GM19468 (cell line): Measurements from ENCODE around the gene UBFD1.
"Not testable (repeated sequence)": the region's sequence is repeated elsewhere in the genome, so short reads cannot be mapped to it uniquely, and the experiment has no call there.

Experiments
- ATAC-seq: cut with Tn5 transposase; IDR thresholded peaks from one replicate; pipeline ENCODE4 v1.9.1; 2021; ENCODE audit warnings: mild to moderate bottlenecking, moderate library complexity, moderate number of reproducible peaks; ENCODE audit not compliant: unreplicated experiment; ENCODE audit errors: extremely low read depth

Gene UBFD1

DNA sequence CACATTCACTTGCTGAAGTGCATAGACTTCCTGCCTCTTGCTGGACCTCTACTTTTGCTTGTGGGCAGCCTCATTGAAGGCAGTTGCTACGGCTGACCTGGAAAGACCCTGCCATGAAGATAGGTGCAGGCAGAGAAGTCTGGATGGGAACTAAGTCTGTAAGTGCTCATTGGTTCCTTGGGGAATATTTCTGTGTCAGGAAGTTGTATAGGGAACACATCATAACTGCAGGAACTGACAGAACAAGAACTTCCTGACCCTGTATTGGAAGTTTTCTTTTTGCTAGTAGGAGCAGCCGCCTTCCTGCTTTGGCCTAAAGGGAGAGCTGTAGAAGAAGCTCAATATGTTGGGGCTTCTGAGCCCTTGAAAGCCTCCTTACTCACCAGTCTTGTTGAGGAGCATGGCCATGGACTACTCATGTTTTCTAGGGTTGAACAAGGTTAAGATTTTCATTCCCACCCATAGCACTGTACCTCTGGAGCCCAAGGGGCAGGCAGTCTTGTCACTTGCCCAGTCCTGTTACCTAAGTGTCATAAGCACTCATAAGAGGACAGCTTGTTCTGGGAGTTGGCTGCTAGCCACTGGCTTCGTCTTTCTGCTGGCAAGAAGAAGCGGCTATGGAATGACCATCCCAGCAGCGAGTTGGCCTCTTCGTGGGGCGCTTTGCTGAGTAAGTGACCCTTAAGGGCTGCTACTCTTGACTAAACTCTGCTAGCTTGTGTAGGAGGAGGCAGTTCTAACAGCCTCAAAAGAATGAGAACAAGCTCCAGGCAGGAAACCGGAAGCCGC lies 7.2 kb downstream of the UBFD1 start:
- ATAC-seq, result no peak

DNA sequence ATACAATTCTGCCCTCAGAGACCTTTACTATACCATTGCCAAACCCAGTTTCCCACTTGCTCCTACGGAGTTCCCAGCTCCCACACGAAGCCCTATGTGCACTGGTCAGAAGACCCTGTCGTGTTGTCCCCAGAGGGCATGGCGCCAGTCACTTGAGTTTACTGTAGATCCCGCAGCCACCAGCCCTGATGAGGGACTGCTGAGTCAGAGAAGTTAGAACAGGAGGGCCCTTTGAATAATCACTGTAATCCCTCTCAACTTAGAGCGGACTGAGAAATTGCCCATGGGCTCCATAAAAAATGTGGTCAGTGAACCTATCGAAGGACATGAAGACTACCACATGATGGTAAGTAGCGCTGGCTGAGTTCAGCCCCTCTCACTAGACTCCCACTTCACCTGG lies 9.2 kb downstream of the UBFD1 start:
- ATAC-seq, result no peak

DNA sequence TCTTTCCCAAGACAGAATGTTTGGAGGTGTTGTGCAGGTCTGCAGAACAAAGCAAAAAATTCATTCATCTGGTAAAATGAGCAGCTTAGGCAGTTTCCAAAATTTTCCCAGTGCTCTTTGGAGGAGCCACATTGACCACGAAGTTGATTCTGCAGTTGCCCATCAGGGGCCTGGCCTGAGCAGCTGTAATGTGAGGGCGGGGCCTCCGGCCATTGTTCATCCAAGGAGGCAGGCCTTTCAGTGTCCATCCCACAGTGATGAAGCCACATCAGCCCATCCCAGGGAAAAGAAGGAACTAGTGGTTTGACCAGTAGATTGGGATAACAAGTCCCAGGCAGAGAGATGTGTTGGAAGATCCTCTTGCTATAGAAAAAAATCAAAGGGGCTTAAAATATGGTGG lies 10.1 kb downstream of the UBFD1 start:
- ATAC-seq, result no peak

GRCh38 chr16:23570992-23571632 lies 13.6 kb downstream of the UBFD1 start:
- no peak for ATAC-seq

DNA sequence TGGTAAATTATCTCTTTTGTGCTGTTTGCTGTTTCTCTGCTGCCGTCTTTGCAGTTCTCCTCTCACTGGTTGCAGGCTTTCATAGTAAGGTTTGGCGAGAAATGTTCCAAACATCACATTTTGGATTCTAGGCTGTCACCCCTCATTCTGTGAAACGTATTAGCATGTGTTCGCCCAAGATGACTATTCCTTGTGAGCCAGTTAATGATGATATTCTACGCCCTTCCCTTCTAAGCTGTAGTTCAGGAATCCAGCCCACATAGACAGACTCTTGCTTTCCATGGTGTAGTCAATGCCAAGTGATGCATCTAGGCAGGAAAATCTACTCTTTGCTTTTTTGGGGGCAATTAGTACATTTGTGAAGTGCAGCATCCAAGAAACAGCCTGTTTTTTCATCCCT lies 14.4 kb downstream of the UBFD1 start:
- ATAC-seq, result no peak

GRCh38 chr16:23572394-23572793 lies 14.9 kb downstream of the UBFD1 start:
- no peak for ATAC-seq

- no peak for ATAC-seq
Measured at GRCh38 chr16:23573817-23574216, 16.3 kb downstream of the UBFD1 start.

GRCh38 chr16:23575834-23576233 lies 18.3 kb downstream of the UBFD1 start:
- ATAC-seq, result no peak

DNA sequence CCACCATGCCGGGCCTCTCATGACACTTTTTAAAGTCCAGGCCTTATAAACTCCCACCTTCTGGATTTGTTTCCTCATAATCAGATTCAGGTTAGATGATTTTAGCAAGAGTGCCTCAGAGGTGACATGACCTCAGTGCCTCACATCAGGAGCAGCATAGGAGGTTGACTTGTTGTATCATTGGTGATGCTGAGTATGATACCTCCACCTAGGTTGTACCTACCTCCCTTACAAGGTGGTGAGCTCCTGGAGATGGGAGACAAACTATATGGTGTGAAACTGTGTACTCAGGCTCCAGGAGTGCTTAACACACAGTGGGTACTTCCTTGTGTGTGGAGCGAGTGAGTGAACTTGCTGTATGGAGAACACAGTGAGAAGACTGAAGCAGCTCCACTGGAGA lies 20.0 kb downstream of the UBFD1 start:
- no peak for ATAC-seq

DNA sequence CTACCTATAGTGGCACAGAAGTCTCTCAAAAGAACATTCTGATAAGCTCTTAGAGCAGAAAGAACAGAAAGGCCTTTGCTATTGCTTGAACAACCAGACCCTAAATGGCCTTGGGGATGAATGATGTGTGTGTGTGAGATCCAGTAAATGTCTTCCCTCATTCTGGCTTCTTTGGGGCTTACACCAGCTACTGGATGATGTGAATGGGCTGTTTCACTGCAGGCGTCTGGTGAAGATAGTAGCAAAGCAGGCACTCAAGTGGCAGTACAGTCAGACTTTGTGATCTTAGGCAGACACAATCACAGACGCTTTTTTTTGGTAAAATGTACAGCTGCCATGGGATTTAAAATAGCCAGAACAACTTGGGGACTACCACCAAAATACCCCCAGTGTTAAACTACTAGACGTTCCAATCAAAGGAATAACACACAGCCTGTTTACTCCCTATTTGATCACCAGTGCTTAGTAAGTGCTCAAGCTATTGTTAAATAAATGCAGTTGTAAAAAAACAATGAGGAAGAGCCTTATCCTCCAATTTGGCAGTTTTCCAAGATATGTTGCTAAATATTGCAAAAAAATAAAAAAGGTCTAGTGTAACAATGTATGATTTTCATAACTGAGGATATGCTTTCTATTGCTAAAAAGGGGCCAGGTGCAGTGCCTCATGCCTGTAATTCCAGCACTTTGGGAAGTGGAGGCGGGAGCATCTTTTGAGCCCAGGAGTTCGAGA lies 20.7 kb downstream of the UBFD1 start:
- no peak for ATAC-seq

DNA sequence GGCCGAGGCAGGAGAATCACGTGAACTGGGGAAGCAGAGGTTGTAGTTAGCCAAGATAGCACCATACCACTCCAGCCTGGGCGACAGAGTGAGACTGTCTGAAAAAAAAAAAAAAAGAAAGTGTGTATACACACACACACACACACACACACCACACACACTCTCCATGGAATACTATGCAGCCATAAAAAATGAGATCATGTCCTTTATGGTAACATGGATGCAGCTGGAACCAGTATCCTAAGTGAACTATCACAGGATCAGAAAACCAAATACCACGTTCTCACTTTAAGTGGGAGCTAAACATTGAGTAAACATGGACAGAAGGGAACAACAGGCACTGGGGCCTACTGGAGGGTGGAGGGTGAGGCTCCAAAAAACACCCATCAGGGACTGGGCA lies 21.8 kb downstream of the UBFD1 start:
- no peak for ATAC-seq

GRCh38 chr16:23580391-23580790 lies 22.9 kb downstream of the UBFD1 start:
- no peak for ATAC-seq

- no peak for ATAC-seq
Measured at GRCh38 chr16:23581764-23582163, 24.2 kb downstream of the UBFD1 start.

DNA sequence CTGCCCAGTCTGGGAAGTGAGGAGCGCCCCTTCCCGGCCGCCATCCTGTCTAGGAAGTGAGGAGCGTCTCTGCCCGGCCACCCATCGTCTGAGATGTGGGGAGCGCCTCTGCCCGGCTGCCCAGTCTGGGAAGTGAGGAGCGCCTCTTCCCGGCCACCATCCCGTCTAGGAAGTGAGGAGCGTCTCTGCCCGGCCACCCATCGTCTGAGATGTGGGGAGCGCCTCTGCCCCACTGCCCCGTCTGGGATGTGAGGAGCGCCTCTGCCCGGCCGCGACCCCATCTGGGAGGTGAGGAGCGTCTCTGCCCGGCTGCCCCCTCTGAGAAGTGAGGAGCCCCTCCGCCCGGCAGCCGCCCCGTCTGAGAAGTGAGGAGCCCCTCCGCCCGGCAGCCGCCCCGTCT lies 25.7 kb downstream of the UBFD1 start:
- not testable (repeated sequence) for ATAC-seq

DNA sequence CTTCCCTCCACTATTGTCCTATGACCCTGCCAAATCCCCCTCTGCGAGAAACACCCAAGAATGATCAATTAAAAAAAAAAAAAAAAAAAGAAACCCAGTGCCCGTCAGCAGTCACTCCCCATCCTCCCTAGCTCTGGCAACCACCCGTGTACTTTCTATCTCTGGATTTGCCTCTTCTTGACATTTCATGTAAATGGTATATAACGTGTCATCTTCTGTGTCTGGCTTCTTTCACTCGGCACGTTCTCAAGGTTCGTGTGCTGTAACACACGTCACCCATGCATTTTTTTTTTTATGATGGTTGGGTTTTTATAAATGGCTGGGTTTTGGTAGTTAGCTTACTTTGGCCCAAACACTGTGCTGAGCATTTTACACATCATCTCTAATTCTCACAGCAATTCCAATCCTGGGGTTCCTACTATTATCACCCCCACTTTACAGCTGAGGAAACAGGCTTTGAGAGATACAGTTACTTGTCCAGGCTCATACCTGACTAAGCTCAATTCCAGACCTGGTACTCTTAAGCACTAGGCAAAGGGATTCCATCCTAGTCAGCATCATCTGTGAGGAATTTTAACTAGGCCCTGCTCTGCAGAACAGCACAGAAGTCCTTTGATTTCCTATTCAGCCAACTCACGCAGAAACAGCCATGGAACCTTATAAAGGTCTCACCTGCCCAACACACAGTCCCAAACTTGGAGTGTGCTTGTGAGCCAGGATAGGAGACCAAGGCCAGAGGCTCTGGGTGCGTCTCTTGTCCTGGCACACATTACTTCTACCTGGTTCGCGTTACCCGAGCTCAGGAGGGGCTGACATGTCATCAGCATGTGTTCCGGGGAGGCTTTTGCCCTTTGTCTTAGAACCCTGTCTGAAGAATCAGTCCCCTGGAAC lies 26.9 kb downstream of the UBFD1 start:
- no peak for ATAC-seq

- no peak for ATAC-seq
Measured at GRCh38 chr16:23587726-23588125, 30.2 kb downstream of the UBFD1 start.

GRCh38 chr16:23590181-23590580 lies 32.7 kb downstream of the UBFD1 start:
- no peak for ATAC-seq

- no peak for ATAC-seq
Measured at GRCh38 chr16:23594186-23594585, 36.7 kb downstream of the UBFD1 start.

GRCh38 chr16:23595246-23595950 lies 37.9 kb downstream of the UBFD1 start:
- ATAC-seq, result no peak
